NCI-H1417 treated with DMSO at 0.1 percent for 48 hours (cell line): ENCODE data around the gene HOMER1.
"Not testable (repeated sequence)": the region's sequence is repeated elsewhere in the genome, so short reads cannot be mapped to it uniquely, and the experiment has no call there.

Experiments
- DNase-seq: peaks from one replicate; lab custom pipeline; 2025; lab: John Stamatoyannopoulos, UW

The HOMER1 gene

GRCh38 chr5:79517601-79518000 lies 3.7 kb upstream of the HOMER1 start:
- DNase-seq = no peak

- DNase-seq = no peak
Observed at GRCh38 chr5:79516986-79517385, 3.1 kb upstream of the HOMER1 start.

GRCh38 chr5:79516331-79516730 lies 2.4 kb upstream of the HOMER1 start:
- not testable (repeated sequence) for DNase-seq

GRCh38 chr5:79514391-79515105 lies 614 bp upstream of the HOMER1 start:
- peak; percentile 59 for DNase-seq

GRCh38 chr5:79513308-79513703 lies 628 bp downstream of the HOMER1 start:
- DNase-seq = no peak

GRCh38 chr5:79512471-79513307 lies 1.2 kb downstream of the HOMER1 start:
- no peak for DNase-seq

DNA sequence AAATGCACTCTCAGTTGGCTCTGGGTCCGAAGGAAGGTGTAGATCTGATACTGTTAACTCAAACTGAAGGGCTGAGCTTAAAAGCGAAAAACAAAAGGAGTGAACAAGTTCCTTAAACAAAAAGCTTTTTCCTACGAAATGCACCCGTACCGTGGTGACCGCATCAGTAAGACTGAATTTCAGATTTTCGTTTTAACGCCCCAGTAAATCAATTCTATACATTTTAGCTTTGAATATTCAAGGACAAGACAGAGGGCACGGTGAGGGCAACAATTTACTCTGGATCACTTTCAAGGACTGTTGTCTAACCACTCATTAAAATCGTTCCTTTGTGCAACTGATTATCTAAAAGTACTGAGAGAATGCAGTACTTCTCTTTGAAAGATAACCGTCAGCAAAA lies 1.9 kb downstream of the HOMER1 start:
- DNase-seq = no peak

- no peak for DNase-seq
Observed at GRCh38 chr5:79510638-79511037, 3.3 kb downstream of the HOMER1 start.

GRCh38 chr5:79509244-79509885 lies 4.6 kb downstream of the HOMER1 start:
- DNase-seq = no peak

- DNase-seq = no peak
Observed at GRCh38 chr5:79508794-79509193, 5.1 kb downstream of the HOMER1 start.

- DNase-seq = no peak
Observed at GRCh38 chr5:79508354-79508753, 5.6 kb downstream of the HOMER1 start.

GRCh38 chr5:79507251-79508205 lies 6.4 kb downstream of the HOMER1 start:
- no peak for DNase-seq

DNA sequence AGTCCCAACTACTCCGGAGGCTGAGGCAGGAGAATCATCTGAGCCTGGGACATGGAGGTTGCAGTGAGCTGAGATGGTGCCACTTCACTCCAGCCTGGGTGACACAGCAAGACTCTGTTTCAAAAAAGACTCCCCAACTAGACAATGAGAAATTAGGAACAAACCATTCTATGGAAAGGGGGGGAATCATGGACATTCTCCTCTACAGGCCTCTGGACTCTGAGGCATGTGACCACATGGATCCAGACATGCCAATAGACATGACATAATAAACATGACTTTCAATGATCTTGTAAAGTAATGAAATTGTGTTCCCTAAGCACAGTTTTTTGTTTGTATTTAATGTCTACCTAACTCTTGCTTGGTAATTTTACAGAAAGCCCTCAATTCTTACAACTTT lies 8.8 kb downstream of the HOMER1 start:
- DNase-seq = no peak

- no peak for DNase-seq
Observed at GRCh38 chr5:79503794-79504495, 10.0 kb downstream of the HOMER1 start.

GRCh38 chr5:79499640-79500273 lies 14.2 kb downstream of the HOMER1 start:
- no peak for DNase-seq

DNA sequence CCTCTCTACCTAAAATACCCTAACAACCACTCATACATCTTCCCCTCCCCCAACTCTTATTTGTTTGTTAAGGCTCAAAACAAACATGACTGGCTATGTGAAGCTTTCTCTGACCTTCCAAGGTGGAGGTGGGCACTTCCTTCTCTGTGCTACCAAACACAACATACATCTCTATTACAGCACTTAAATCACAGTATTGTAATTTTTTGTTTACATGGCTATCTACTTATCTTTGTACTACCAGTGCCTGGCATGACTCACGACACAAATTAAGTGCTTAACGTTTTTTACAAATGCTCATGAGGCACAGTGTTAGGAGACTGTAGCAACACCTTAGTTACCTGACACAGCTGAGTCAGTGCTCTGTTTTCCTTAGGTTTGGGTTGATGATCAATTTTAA lies 18.6 kb downstream of the HOMER1 start:
- no peak for DNase-seq

DNA sequence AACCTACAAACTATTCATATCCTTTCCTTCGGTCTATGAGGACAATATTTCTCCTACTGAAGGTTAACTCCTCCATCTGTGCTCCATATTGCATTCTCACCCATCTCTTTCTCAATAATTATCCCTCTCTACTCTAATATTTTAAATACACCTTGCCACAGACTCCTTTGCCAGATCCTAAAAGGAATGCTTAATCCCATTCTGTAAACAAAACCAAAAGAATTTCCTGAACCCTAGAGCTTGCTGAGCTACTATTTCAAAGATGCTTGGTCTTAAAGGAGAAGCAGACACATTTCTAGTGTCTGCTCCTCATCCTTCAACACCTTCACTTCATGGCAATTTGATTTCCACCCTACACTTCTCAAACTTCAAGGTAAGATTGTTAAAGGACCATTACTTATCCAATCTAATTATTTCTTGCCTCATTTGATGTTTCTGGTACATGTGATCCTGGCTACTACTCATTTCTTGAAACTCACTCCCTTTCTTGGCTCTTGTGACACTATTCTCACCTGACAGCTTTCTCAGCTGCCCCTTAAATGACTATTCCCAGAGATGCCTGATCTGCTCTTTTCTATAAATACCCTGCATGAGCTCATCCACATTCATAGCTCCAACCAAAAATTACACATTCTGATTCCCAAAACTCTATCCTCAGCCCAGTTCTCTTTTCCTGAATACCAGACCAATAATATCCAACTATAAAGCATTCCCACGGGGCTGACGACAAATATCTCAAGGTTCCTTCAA lies 20.2 kb downstream of the HOMER1 start:
- DNase-seq = no peak

- DNase-seq = no peak
Observed at GRCh38 chr5:79491690-79492317, 22.1 kb downstream of the HOMER1 start.

- no peak for DNase-seq
Observed at GRCh38 chr5:79490323-79490936, 23.5 kb downstream of the HOMER1 start.
